MM.1S (cell line): ENCODE results near the gene SFXN5.

Experiments used
- DNase-seq: peaks from one replicate; pipeline ENCODE4 v3.0.0-alpha.2; 2015
- H2AFZ ChIP-seq: fragments of 300-600 bp; sonication (generic); 2 replicates; pipeline ENCODE4 v1.6.0; 2016; ENCODE audit warnings: antibody characterized with exemption, low read length
- H3F3A ChIP-seq: fragments of 300-600 bp; sonication (generic); 2 replicates; pipeline ENCODE4 v1.6.1; 2016; ENCODE audit warnings: mild to moderate bottlenecking, antibody characterized with exemption, low read length, moderate library complexity, mixed read lengths; ENCODE audit not compliant: insufficient read depth
- H3K27ac ChIP-seq: fragments of 300-600 bp; sonication (generic); 2 replicates; pipeline ENCODE4 v1.5.1; 2016; ENCODE audit warnings: mild to moderate bottlenecking, low read length
- H3K27me3 ChIP-seq: fragments of 300-600 bp; sonication (generic); replicated peaks from 2 replicates; pipeline ENCODE4 v1.6.0; 2016; ENCODE audit warnings: low read length; ENCODE audit not compliant: insufficient read depth
- H3K36me3 ChIP-seq: fragments of 300-600 bp; sonication (generic); replicated peaks from 2 replicates; pipeline ENCODE4 v1.6.1; 2016; ENCODE audit warnings: mild to moderate bottlenecking, low read length, mixed read lengths; ENCODE audit not compliant: insufficient read depth
- H3K4me1 ChIP-seq: fragments of 300-600 bp; sonication (generic); 2 replicates; pipeline ENCODE4 v1.6.1; 2016; ENCODE audit warnings: low read length, mixed read lengths
- H3K4me2 ChIP-seq: fragments of 300-600 bp; sonication (generic); 2 replicates; pipeline ENCODE4 v1.6.0; 2016; ENCODE audit warnings: low read depth, low read length
- H3K4me3 ChIP-seq: fragments of 300-600 bp; sonication (generic); 2 replicates; pipeline ENCODE4 v1.5.1; 2016; ENCODE audit warnings: low read length, mixed read lengths
- H3K79me2 ChIP-seq: fragments of 300-600 bp; sonication (generic); 2 replicates; pipeline ENCODE4 v1.6.1; 2016; ENCODE audit warnings: mixed run types, low read length, mixed read lengths
- H3K9ac ChIP-seq: fragments of 300-600 bp; sonication (generic); 2 replicates; pipeline ENCODE4 v1.6.1; 2016; ENCODE audit warnings: low read length, mixed read lengths
- H3K9me2 ChIP-seq: fragments of 300-600 bp; sonication (generic); replicated peaks from 2 replicates; pipeline ENCODE4 v1.6.1; 2016; ENCODE audit warnings: mild to moderate bottlenecking, low read length, mixed read lengths; ENCODE audit not compliant: insufficient read depth
- H3K9me3 ChIP-seq: fragments of 300-600 bp; sonication (generic); replicated peaks from 2 replicates; pipeline ENCODE4 v1.6.1; 2016; ENCODE audit warnings: mild to moderate bottlenecking, low read length, mixed read lengths; ENCODE audit not compliant: insufficient read depth
- H4K20me1 ChIP-seq: fragments of 300-600 bp; sonication (generic); 2 replicates; pipeline ENCODE4 v1.6.1; 2016; ENCODE audit warnings: mild to moderate bottlenecking, low read length, moderate library complexity, mixed read lengths; ENCODE audit not compliant: insufficient read depth
- CTCF ChIP-seq: fragments of 300-600 bp; sonication (generic); IDR thresholded peaks from 2 replicates; pipeline ENCODE4 v1.5.1; 2016; ENCODE audit warnings: antibody characterized with exemption, low read length, mixed read lengths
- EZH2 ChIP-seq: fragments of 300-600 bp; sonication (generic); optimal IDR thresholded peaks from 2 replicates; pipeline ENCODE3; 2017; ENCODE audit warnings: low read depth, mild to moderate bottlenecking, antibody characterized with exemption, low read length, mixed read lengths
- EZH2phosphoT487 ChIP-seq: fragments of 300-600 bp; sonication (generic); IDR thresholded peaks from 2 replicates; pipeline ENCODE4 v1.6.1; 2018; ENCODE audit warnings: antibody characterized with exemption, low read length

SFXN5 gene

GRCh38 chr2:72999729-73000725, 71.5 kb downstream of the SFXN5 start:
- Histone ChIP-seq H3K4me2 (no peak overlapping the region), H3K9ac (no peak overlapping the region)

DNA sequence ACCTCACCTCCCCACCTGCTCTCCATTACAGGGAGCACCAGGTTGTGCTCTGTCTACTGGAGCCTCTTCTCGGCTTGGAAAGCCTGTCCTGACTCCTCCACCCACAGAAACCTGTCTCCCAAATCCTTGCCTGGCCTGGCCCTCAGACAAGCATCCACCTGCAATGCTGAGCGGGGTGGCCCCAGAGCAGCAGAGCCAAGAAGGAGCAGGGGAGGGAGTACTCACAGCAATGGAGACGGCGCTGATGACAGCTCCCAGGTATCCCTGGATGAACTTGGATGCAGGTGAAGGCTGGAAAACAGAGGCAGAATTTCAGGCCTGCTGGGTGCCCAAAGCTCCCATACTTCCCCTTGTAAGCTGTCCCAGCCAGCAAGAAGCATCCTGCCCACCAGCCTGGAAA, 72.8 kb downstream of the SFXN5 start:
- DNase-seq, result no peak
- no peaks in the 10 kb centered on the region for H4K20me1 ChIP-seq
- no peak for TF ChIP-seq CTCF
- TF ChIP-seq EZH2, result no peak
- no peak for TF ChIP-seq EZH2phosphoT487
- no peaks in the 10 kb centered on the region for H3F3A ChIP-seq
- H3K36me3 ChIP-seq, result no peaks in the 10 kb centered on the region
- H3K4me1 ChIP-seq, result no peaks in the 10 kb centered on the region
- H3K79me2 ChIP-seq, result no peaks in the 10 kb centered on the region
- H3K9me3 ChIP-seq, result no peaks in the 10 kb centered on the region
- no peaks in the 10 kb centered on the region for H3K27me3 ChIP-seq
- no peak overlapping the region for H3K9ac ChIP-seq
- no peak overlapping the region for H2AFZ ChIP-seq
- H3K27ac ChIP-seq, result no peak overlapping the region
- H3K4me3 ChIP-seq, result no peak overlapping the region
- H3K4me2 ChIP-seq, result no peak overlapping the region
- no peaks in the 10 kb centered on the region for H3K9me2 ChIP-seq

More at GRCh38 chr2:72999729-73000725, 71.5 kb downstream of the SFXN5 start:
- H3K9me3 ChIP-seq, result no peaks in the 10 kb centered on the region
- H3K4me3 ChIP-seq, result no peak overlapping the region
- H3F3A ChIP-seq, result no peaks in the 10 kb centered on the region
- no peaks in the 10 kb centered on the region for H4K20me1 ChIP-seq
- no peaks in the 10 kb centered on the region for H3K4me1 ChIP-seq
- DNase-seq, result no peak
- no peaks in the 10 kb centered on the region for H3K79me2 ChIP-seq
- no peaks in the 10 kb centered on the region for H3K27me3 ChIP-seq
- H2AFZ ChIP-seq, result no peak overlapping the region
- TF ChIP-seq EZH2, result no peak
- TF ChIP-seq CTCF, result no peak
- TF ChIP-seq EZH2phosphoT487, result no peak
- H3K27ac ChIP-seq, result no peak overlapping the region
- no peaks in the 10 kb centered on the region for H3K9me2 ChIP-seq
- no peaks in the 10 kb centered on the region for H3K36me3 ChIP-seq

GRCh38 chr2:72998234-72998651, 73.3 kb downstream of the SFXN5 start:
- H4K20me1 ChIP-seq, result no peaks in the 10 kb centered on the region
- no peak overlapping the region for H3K9ac ChIP-seq
- H3K36me3 ChIP-seq, result no peaks in the 10 kb centered on the region
- no peak overlapping the region for H2AFZ ChIP-seq
- no peaks in the 10 kb centered on the region for H3K9me2 ChIP-seq
- DNase-seq, result no peak
- H3F3A ChIP-seq, result no peaks in the 10 kb centered on the region
- no peak overlapping the region for H3K4me2 ChIP-seq
- no peaks in the 10 kb centered on the region for H3K27me3 ChIP-seq
- no peaks in the 10 kb centered on the region for H3K79me2 ChIP-seq
- H3K4me3 ChIP-seq, result no peak overlapping the region
- H3K4me1 ChIP-seq, result no peaks in the 10 kb centered on the region
- TF ChIP-seq EZH2phosphoT487, result no peak
- TF ChIP-seq EZH2, result no peak
- TF ChIP-seq CTCF, result no peak
- no peaks in the 10 kb centered on the region for H3K9me3 ChIP-seq
- no peak overlapping the region for H3K27ac ChIP-seq
